NCI-H2227 treated with DMSO at 0.1 percent for 48 hours (cell line): ENCODE results near the gene YY1.
A peak's percentile ranks its signal among the peaks of the same experiment; 100 is the strongest.
"Not testable (repeated sequence)": the region's sequence is repeated elsewhere in the genome, so short reads cannot be mapped to it uniquely, and the experiment has no call there.

Experiments used
- DNase-seq: peaks from one replicate; lab custom pipeline; 2025; lab: John Stamatoyannopoulos, UW

The YY1 gene

GRCh38 chr14:100213956-100214769 lies 24.8 kb upstream of the YY1 start:
- DNase-seq, result peak; percentile 74

GRCh38 chr14:100214770-100215083 lies 24.2 kb upstream of the YY1 start:
- no peak for DNase-seq

DNA sequence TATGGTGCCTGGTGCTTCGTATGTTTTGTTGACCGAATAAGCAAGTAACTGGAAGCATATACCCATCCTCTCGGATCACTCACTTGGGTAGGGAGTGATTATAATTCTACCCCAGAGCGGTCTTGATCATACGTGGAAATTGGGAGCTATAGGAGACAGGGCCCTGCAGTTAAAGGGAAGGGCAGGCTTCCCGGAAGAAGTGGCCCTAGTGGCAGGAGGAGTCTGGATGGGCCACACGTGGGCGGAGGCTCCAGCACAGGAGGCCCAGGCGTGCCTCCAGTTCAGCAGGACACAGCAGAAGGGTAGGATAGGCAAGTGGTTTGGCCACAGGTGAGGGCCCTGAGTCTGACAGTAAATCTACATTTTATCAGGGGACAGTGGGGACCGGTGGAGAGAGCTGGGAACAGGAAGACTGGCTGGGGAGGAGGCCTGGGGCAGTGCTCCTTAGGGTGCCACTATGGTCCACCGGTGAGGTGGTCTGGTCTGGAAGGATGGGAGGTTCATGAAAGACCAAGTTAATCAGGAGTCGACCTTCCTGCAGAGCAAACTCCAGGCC lies 23.5 kb upstream of the YY1 start:
- DNase-seq, result no peak

GRCh38 chr14:100219126-100219785 lies 19.7 kb upstream of the YY1 start:
- DNase-seq, result no peak

- peak; percentile 74 for DNase-seq
Observed at GRCh38 chr14:100221533-100222223, 17.3 kb upstream of the YY1 start.

GRCh38 chr14:100222224-100223093 lies 16.5 kb upstream of the YY1 start:
- DNase-seq, result no peak

- no peak for DNase-seq
Observed at GRCh38 chr14:100223332-100224201, 15.4 kb upstream of the YY1 start.

- DNase-seq, result no peak
Observed at GRCh38 chr14:100224229-100224866, 14.6 kb upstream of the YY1 start.

DNA sequence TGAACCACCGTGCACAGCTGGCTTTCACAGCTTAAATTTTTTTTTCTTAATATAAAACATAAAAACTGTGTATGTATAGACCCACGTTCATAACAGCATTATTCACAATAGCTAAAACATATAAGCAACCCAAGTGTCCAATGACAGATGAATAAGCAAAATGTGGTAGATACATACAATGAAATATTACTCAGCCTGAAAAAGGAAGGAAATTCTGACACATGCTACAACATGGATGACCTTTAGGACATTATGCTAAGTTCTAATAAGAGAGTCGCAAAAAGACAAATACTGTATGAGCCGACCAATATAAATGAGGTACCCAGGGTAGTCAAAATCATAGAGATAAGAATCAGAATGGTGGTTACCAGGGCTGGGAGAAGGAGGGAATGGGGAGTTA lies 13.8 kb upstream of the YY1 start:
- no peak for DNase-seq

- no peak for DNase-seq
Observed at GRCh38 chr14:100230361-100230760, 8.6 kb upstream of the YY1 start.

- no peak for DNase-seq
Observed at GRCh38 chr14:100234511-100234910, 4.4 kb upstream of the YY1 start.

GRCh38 chr14:100236271-100236818 lies 2.6 kb upstream of the YY1 start:
- not testable (repeated sequence) for DNase-seq

- no peak for DNase-seq
Observed at GRCh38 chr14:100236881-100237280, 2.1 kb upstream of the YY1 start.

DNA sequence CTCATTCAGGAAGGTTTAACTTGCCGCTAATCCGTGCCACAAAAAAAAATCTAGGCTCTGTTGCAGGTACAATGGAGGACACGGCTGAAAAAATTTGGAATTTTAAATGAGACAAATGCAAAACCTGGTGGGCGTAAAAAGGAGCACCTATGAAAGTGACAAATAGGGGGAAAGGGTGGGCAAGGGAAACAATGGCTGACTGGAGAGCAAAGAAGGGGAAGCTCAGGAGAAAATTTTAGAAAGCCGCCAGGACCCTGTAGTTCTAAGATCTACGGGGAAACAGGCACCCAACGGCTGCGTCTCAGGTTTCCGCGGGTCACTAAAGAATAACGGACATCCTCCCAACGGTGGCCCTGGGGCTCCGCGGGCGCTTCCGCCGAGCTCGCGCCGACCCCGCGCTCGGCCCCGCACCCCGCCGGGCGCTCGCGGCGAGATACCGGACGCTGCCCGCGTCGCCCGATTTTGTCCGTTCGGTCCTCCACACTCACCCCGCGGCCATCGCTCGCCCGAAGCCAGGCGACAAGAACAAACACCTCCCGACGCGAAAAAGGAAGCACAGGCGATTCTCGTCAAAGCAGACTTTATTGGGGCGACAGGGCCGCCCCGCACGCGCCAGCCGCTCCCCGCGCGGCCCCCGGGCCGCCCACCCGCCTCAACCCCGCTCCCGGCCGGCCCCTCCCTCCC lies 1.1 kb upstream of the YY1 start:
- no peak for DNase-seq

- no peak for DNase-seq
Observed at GRCh38 chr14:100239211-100239839, 381 bp downstream of the YY1 start.

- peak; percentile 83 for DNase-seq
Observed at GRCh38 chr14:100239840-100240667, 1.1 kb downstream of the YY1 start.

DNA sequence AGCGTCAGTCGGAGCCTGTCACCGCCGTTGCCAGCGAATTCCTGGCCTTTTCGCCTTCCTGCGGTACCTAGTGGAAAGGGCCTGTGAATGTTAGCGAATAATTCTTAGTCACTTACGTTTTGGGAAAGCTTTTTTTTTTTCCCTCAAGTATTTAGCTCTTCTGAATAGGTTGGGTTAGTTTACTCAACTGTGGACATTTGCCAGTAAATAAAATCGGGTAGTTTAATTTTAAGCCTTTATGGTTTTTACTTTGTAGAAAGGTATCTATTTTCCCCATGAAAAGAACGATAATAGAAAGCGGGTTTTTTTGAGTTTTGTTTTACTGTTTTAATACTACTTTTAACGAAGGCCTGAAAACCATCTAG lies 1.7 kb downstream of the YY1 start:
- no peak for DNase-seq

- DNase-seq, result no peak
Observed at GRCh38 chr14:100241279-100241678, 2.3 kb downstream of the YY1 start.
